HFFc6 (cell line): ENCODE data around the gene MYMX. TPM values are rescaled to one million over a fixed set of nuclear protein-coding genes. Genes with fewer than 3 reads are reported as not detected.

Experiments
- DNase-seq: peaks from one replicate; pipeline ENCODE4 v3.0.0-alpha.2; 2018
- H3K27ac Mint-ChIP-seq: 2 replicates; pipeline ENCODE4 v1.8.0; 2020; ENCODE audit warnings: mild to moderate bottlenecking, mixed read lengths
- H3K27me3 Mint-ChIP-seq: 2 replicates; pipeline ENCODE4 v1.8.0; 2021; ENCODE audit warnings: mild to moderate bottlenecking, moderate library complexity, mixed read lengths; ENCODE audit not compliant: insufficient read depth
- H3K36me3 Mint-ChIP-seq: 2 replicates; pipeline ENCODE4 v1.8.0; 2021; ENCODE audit warnings: low read depth, mixed read lengths
- H3K4me1 Mint-ChIP-seq: 2 replicates; pipeline ENCODE4 v1.8.0; 2020; ENCODE audit warnings: low read depth, mixed read lengths
- H3K4me3 Mint-ChIP-seq: 2 replicates; pipeline ENCODE4 v1.8.0; 2020; ENCODE audit warnings: mild to moderate bottlenecking, moderate library complexity, mixed read lengths
- H3K9me3 Mint-ChIP-seq: 2 replicates; pipeline ENCODE4 v1.8.0; 2020; ENCODE audit warnings: mild to moderate bottlenecking, mixed read lengths
- total RNA-seq, 6 experiments: library from RNA; stranded (reverse); fragmentation: NEBNext Ultra II Directional; extraction: Animal tissue kit (Norgen Biotek cat#: 25700); gene quantifications; 2 replicates in 1 of 6; 3 replicates in 5 of 6; pipeline ENCODE4 v1.2.3, GENCODE V29; 2021
- TF ChIP-seq, protein P1 (sequence below): fragments of 200-600 bp; sonication (generic); IDR thresholded peaks from 2 replicates; pipeline ENCODE4 v1.5.0; 2021; ENCODE audit warnings: antibody characterized with exemption, mild to moderate bottlenecking

The MYMX gene
- total RNA-seq, 6 experiments from 2014 or later = not detected

DNA sequence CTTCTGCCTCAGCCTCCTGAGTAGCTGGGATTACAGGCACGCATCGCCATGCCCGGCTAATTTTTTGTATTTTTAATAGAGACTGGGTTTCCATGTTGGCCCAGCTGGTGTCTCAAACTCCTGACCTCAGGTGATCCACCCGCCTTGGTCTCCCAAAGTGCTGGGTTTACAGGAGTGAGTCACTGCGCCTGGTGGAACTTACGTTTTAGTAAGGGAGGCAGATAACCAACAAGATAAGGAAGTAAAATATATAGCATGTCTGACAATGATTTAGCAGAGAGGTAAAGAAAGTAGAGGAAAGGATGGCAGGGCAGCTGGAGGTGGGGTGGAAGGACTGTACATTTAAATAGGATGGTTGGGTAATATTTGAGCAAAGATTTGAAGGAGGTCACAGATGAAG is 12.8 kb upstream of the MYMX start:
- no peak for DNase-seq
- TF ChIP-seq, protein P1, sequence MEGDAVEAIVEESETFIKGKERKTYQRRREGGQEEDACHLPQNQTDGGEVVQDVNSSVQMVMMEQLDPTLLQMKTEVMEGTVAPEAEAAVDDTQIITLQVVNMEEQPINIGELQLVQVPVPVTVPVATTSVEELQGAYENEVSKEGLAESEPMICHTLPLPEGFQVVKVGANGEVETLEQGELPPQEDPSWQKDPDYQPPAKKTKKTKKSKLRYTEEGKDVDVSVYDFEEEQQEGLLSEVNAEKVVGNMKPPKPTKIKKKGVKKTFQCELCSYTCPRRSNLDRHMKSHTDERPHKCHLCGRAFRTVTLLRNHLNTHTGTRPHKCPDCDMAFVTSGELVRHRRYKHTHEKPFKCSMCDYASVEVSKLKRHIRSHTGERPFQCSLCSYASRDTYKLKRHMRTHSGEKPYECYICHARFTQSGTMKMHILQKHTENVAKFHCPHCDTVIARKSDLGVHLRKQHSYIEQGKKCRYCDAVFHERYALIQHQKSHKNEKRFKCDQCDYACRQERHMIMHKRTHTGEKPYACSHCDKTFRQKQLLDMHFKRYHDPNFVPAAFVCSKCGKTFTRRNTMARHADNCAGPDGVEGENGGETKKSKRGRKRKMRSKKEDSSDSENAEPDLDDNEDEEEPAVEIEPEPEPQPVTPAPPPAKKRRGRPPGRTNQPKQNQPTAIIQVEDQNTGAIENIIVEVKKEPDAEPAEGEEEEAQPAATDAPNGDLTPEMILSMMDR = no peak
- Mint-ChIP-seq H3K4me3 (no peak overlapping the region), H3K27ac (no peak overlapping the region), H3K27me3 (peaks cover 23% of the 10 kb centered on the region), H3K4me1 (peaks cover 6% of the 10 kb centered on the region; the same call in 1 of the 2 replicates), H3K36me3 (no peaks in the 10 kb centered on the region), H3K9me3 (no peaks in the 10 kb centered on the region)

- Mint-ChIP-seq H3K27ac (no peak overlapping the region), H3K36me3 (no peaks in the 10 kb centered on the region), H3K4me3 (no peak overlapping the region), H3K4me1 (no peaks in the 10 kb centered on the region), H3K9me3 (no peaks in the 10 kb centered on the region), H3K27me3 (peaks cover 32% of the 10 kb centered on the region)
- TF ChIP-seq, protein P1 = no peak
- DNase-seq = no peak
These were observed 8.8 kb upstream of the MYMX start for GRCh38 chr6:44207966-44208365.

- TF ChIP-seq, protein P1 = no peak
- Mint-ChIP-seq H3K9me3 (no peaks in the 10 kb centered on the region), H3K27ac (no peak overlapping the region), H3K4me3 (no peak overlapping the region), H3K36me3 (no peaks in the 10 kb centered on the region), H3K4me1 (no peaks in the 10 kb centered on the region), H3K27me3 (peaks cover 23% of the 10 kb centered on the region)
- no peak for DNase-seq
These were observed 5.4 kb upstream of the MYMX start for GRCh38 chr6:44211284-44211683.

GRCh38 chr6:44214307-44214706 is 2.4 kb upstream of the MYMX start:
- no peak overlapping the region for H3K4me3 Mint-ChIP-seq

DNA sequence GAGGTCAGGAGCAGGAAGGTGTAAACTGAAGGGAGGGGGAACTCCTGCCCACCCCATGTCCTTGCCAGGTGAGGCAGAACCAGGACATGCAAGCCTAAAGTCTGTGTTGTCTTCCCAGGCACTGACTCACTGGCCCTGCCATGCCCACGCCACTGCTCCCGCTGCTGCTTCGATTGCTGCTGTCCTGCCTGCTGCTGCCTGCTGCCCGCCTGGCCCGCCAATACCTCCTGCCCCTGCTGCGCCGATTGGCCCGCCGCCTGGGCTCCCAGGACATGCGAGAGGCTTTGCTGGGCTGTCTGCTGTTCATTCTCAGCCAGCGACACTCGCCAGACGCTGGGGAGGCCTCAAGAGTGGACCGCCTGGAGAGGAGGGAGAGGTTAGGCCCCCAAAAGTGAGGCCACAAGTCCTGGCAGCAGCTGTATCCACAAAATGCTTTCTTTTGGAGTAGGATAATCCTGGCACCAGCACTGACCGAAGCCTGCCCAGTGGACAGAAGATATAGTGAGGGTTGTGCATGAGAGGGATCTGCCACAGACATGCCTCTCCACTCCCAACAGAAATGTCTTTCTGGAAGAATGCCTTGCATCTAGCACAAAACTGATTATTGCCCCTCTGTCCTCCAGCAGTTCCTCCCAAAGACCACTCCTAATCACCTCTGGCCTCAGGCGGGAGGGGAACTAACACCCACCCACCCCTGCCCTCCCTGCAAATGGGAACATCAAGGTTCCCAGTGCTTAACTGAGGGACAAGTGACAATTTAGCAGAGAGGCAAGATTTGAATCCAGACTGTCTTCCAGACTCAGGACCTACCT is 812 bp downstream of the MYMX start:
- TF ChIP-seq, protein P1 = no peak
- Mint-ChIP-seq H3K4me1 (peaks cover 23% of the 10 kb centered on the region), H3K9me3 (no peaks in the 10 kb centered on the region), H3K27ac (no peak overlapping the region), H3K4me3 (no peak overlapping the region), H3K36me3 (no peaks in the 10 kb centered on the region), H3K27me3 (peaks cover 2% of the 10 kb centered on the region; the same call in 1 of the 2 replicates)
- no peak for DNase-seq

More at GRCh38 chr6:44214307-44214706, 2.4 kb upstream of the MYMX start:
- no peak overlapping the region for H3K27ac Mint-ChIP-seq
- H3K36me3 Mint-ChIP-seq = no peaks in the 10 kb centered on the region
- peaks cover 6% of the 10 kb centered on the region; the same call in 1 of the 2 replicates for H3K4me1 Mint-ChIP-seq
- peaks cover 9% of the 10 kb centered on the region for H3K27me3 Mint-ChIP-seq
- no peaks in the 10 kb centered on the region for H3K9me3 Mint-ChIP-seq
- no peak for DNase-seq
- TF ChIP-seq, protein P1 = no peak
